ENCODE measurements around the gene STARD7. TPM values are rescaled to one million over a fixed set of nuclear protein-coding genes. Genes with fewer than 3 reads are reported as not detected.
A peak's percentile ranks its signal among the peaks of the same experiment; 100 is the strongest.

STARD7 gene
- total and polyA plus RNA-seq, 9 of the 15 experiments (the other 6 are each of a cell fraction or from before 2014, with no cell fraction given): 90.9 to 196 (median 145) TPM

GRCh38 chr2:96249654-96250053 lies 41.0 kb upstream of the STARD7 start:
- peaks cover 32% of the 10 kb centered on the region; the same call in 2 of the 3 replicates for H3K36me3 ChIP-seq (ENCODE audit: control insufficient read depth, insufficient read depth, low read length)
- H3K9me1 ChIP-seq (ENCODE audit: control insufficient read depth, insufficient read depth, low read length): no peaks in the 10 kb centered on the region
- H3K9ac ChIP-seq (ENCODE audit: insufficient read depth in 1 of 2, low read depth in 2 of 2, low read length in 2 of 2): peak overlapping the region in 1 of 2 experiments; percentile 29; a peak in 1 of 4 replicates
- no peak overlapping the region for H3K4me3 ChIP-seq
- no peak overlapping the region for H3K27ac ChIP-seq (ENCODE audit: extremely low read depth, low read depth, low read length)
- ChIA-PET CTCF (ENCODE audit: low intra/inter-chr PET ratio) (no interaction called here), POLR2A (interaction anchor here (0.6 to 1.9 kb wide), 3 partner anchors 11 to 41 kb away, joined by 3 to 6 read pairs (median 4); partner anchors contain the start of gene STARD7)
- FAIRE-seq: no peak
- no peak overlapping the region for H2AFZ ChIP-seq (ENCODE audit: low read depth, low read length)
- H3K27me3 ChIP-seq (ENCODE audit: control insufficient read depth in 2 of 2, insufficient read depth in 2 of 2, low read length in 2 of 2): no peaks in the 10 kb centered on the region
- TF ChIP-seq ZSCAN32 (CRISPR knock-in tag; IDR thresholded peaks at IDR 0.05): no peak
- 0 out of 2 replicates have a peak, but pooled peaks have one; percentile 10 for TF ChIP-seq POLR2AphosphoS5 (IDR thresholded peaks at IDR 0.05; ENCODE audit: control insufficient read depth, insufficient read depth, low read depth, low read length)
- TF ChIP-seq, protein P1, sequence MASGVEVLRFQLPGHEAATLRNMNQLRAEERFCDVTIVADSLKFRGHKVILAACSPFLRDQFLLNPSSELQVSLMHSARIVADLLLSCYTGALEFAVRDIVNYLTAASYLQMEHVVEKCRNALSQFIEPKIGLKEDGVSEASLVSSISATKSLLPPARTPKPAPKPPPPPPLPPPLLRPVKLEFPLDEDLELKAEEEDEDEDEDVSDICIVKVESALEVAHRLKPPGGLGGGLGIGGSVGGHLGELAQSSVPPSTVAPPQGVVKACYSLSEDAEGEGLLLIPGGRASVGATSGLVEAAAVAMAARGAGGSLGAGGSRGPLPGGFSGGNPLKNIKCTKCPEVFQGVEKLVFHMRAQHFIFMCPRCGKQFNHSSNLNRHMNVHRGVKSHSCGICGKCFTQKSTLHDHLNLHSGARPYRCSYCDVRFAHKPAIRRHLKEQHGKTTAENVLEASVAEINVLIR (CRISPR knock-in tag; IDR thresholded peaks at IDR 0.05): no peak
- no peak for TF ChIP-seq RUNX1 (IDR thresholded peaks at IDR 0.05; ENCODE audit: low read depth)
- TF ChIP-seq AFF1 (IDR thresholded peaks at IDR 0.05; ENCODE audit: low read depth in 1 of 2, partially characterized antibody in 2 of 2): no peak
- TF ChIP-seq CLOCK (CRISPR knock-in tag; IDR thresholded peaks at IDR 0.05; ENCODE audit: borderline replicate concordance): no peak
- TF ChIP-seq POLR2G (IDR thresholded peaks at IDR 0.05; ENCODE audit: low read depth, low read length): peak; percentile 56
- no peak for TF ChIP-seq ETV1 (tag; conservative IDR thresholded peaks at IDR 0.05; ENCODE audit: low read depth)
- TF ChIP-seq CBX8 (IDR thresholded peaks at IDR 0.05; ENCODE audit: borderline replicate concordance, extremely low read depth, low read depth, low read length, poor library complexity, severe bottlenecking): no peak
- TF ChIP-seq, protein P2, sequence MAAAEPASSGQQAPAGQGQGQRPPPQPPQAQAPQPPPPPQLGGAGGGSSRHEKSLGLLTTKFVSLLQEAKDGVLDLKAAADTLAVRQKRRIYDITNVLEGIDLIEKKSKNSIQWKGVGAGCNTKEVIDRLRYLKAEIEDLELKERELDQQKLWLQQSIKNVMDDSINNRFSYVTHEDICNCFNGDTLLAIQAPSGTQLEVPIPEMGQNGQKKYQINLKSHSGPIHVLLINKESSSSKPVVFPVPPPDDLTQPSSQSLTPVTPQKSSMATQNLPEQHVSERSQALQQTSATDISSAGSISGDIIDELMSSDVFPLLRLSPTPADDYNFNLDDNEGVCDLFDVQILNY (CRISPR knock-in tag; IDR thresholded peaks at IDR 0.05): no peak
- no TSS peak for BruUV-seq (replicated peaks)
- WGBS (ENCODE audit: insufficient coverage, low coverage, missing lambda C conversion rate): 93% methylated on average over 7 of the region's 9 CpGs
- H4K20me1 ChIP-seq (replicated peaks; ENCODE audit: control insufficient read depth, insufficient read depth, low read length): no peaks in the 10 kb centered on the region
- no peak overlapping the region for H3K4me2 ChIP-seq (ENCODE audit: insufficient read depth, low read length)
- no peak for ATAC-seq
- H3K9me3 ChIP-seq (replicated peaks; ENCODE audit: control insufficient read depth, insufficient read depth, low read depth, low read length): no peaks in the 10 kb centered on the region
- H3K79me2 ChIP-seq (ENCODE audit: control insufficient read depth, insufficient read depth, low read length): no peaks in the 10 kb centered on the region
- in situ Hi-C loops (cut with MboI) (no loop called here), intact Hi-C loops (cut with micrococcal nuclease) (no loop called here)
- peaks cover 8 to 19% of the 10 kb centered on the region in 2 experiments; a peak in 4 of 5 replicates for H3K4me1 ChIP-seq (replicated peaks in 1 of 2; ENCODE audit: control insufficient read depth in 2 of 2, insufficient read depth in 2 of 2, low read length in 2 of 2)
- DNase-seq (ENCODE audit: extremely low read depth in 1 of 4, low spot score in 3 of 4): no peak

All from K562 (cell line).